Keratinocyte (primary cell): ENCODE data around the gene COMT. TPM values are rescaled to one million over a fixed set of nuclear protein-coding genes. Genes with fewer than 3 reads are reported as not detected.

Source experiments
- DNase-seq: peaks from one replicate; pipeline ENCODE4 v3.0.0-alpha.2; 2011; ENCODE audit warnings: low read depth, missing footprints, low spot score
- FAIRE-seq: peaks from 2 replicates; lab custom pipeline; 2011; peaks lifted over from hg19 to GRCh38; lab: Jason Lieb, UNC
- H2AFZ ChIP-seq: 2 replicates; pipeline ENCODE4 v1.6.0; 2012; ENCODE audit warnings: low read length, control low read depth, inconsistent platforms; ENCODE audit not compliant: control insufficient read depth
- H3K27ac ChIP-seq: 2 replicates; pipeline ENCODE4 v1.5.1; 2011; ENCODE audit warnings: low read length; ENCODE audit not compliant: control insufficient read depth, insufficient read depth
- H3K27me3 ChIP-seq: 3 replicates; pipeline ENCODE4 v1.6.0; 2011; ENCODE audit warnings: low read length; ENCODE audit not compliant: control insufficient read depth, insufficient read depth; ENCODE audit errors: extremely low read depth
- H3K36me3 ChIP-seq, 2 experiments: 2 replicates in 1 of 2; 3 replicates in 1 of 2; pipeline ENCODE4 v1.5.1; 2011; ENCODE audit warnings: low read length in 2 of 2, mild to moderate bottlenecking in 1 of 2; ENCODE audit not compliant: control insufficient read depth in 2 of 2, insufficient read depth in 2 of 2; ENCODE audit errors: extremely low read depth in 1 of 2
- H3K4me1 ChIP-seq: 3 replicates; pipeline ENCODE4 v1.5.1; 2011; ENCODE audit warnings: low read length; ENCODE audit not compliant: control insufficient read depth, insufficient read depth; ENCODE audit errors: extremely low read depth
- H3K4me2 ChIP-seq: 3 replicates; pipeline ENCODE4 v1.6.0; 2011; ENCODE audit warnings: low read depth, low read length; ENCODE audit not compliant: control insufficient read depth, insufficient read depth; ENCODE audit errors: extremely low read depth
- H3K4me3 ChIP-seq, 3 experiments: fragments of 200-600 bp in 1 of 3; sonication (generic) in 1 of 3; 2 replicates in 2 of 3; 3 replicates in 1 of 3; pipeline ENCODE4 v1.5.1; 2011 to 2016; ENCODE audit warnings: low read length in 3 of 3, mild to moderate bottlenecking in 3 of 3, control low read depth in 2 of 3, inconsistent platforms in 1 of 3, low read depth in 1 of 3, mixed read lengths in 1 of 3, mixed run types in 1 of 3, moderate library complexity in 1 of 3; ENCODE audit not compliant: control insufficient read depth in 2 of 3, insufficient read depth in 2 of 3; ENCODE audit errors: extremely low read depth in 1 of 3
- H3K79me2 ChIP-seq: 2 replicates; pipeline ENCODE4 v1.6.0; 2012; ENCODE audit warnings: low read length; ENCODE audit not compliant: control insufficient read depth, insufficient read depth
- H3K9ac ChIP-seq: 3 replicates; pipeline ENCODE4 v1.6.0; 2011; ENCODE audit warnings: low read length; ENCODE audit not compliant: control insufficient read depth, insufficient read depth; ENCODE audit errors: extremely low read depth
- H3K9me1 ChIP-seq: 3 replicates; pipeline ENCODE4 v1.6.0; 2011; ENCODE audit warnings: low read length; ENCODE audit not compliant: control insufficient read depth, insufficient read depth; ENCODE audit errors: extremely low read depth
- H3K9me3 ChIP-seq: 2 replicates; pipeline ENCODE4 v1.5.1; 2012; ENCODE audit warnings: low read depth, low read length; ENCODE audit not compliant: control insufficient read depth
- H4K20me1 ChIP-seq: 3 replicates; pipeline ENCODE4 v1.6.0; 2011; ENCODE audit warnings: low read length; ENCODE audit not compliant: control insufficient read depth, insufficient read depth; ENCODE audit errors: extremely low read depth
- CTCF ChIP-seq, 3 experiments: IDR thresholded peaks in 1 of 3; conservative IDR thresholded peaks in 1 of 3; optimal IDR thresholded peaks in 1 of 3; 2 replicates in 2 of 3; 3 replicates in 1 of 3; pipeline versions ENCODE3 to v1.5.1; 2011; ENCODE audit warnings: low read length in 3 of 3, mild to moderate bottlenecking in 3 of 3, moderate library complexity in 2 of 3, control low read depth in 1 of 3, inconsistent platforms in 1 of 3; ENCODE audit not compliant: insufficient read depth in 2 of 3; ENCODE audit errors: extremely low read depth in 1 of 3
- EZH2 ChIP-seq: IDR thresholded peaks from one replicate; pipeline ENCODE4 v1.6.1; 2012; ENCODE audit warnings: inconsistent platforms, mild to moderate bottlenecking, low read length, moderate library complexity
- dilution Hi-C: fragments of 300-500 bp; cut with MboI; formaldehyde crosslinking; loops from one replicate; pipeline ENCODE4 v1.7.0; 2020; ENCODE audit warnings: low sequenced_read_pairs; ENCODE audit not compliant: extremely low pct_ligation_motif_present
- polyA plus RNA-seq, 5 experiments: library from polyadenylated mRNA; depleted of rRNA in 3 of 5; stranded (reverse) in 3 of 5; stranded (forward) in 1 of 5; unstranded in 1 of 5; fragments of >200 nt; gene quantifications; 1 replicate in 1 of 5; 2 replicates in 3 of 5; 3 replicates in 1 of 5; pipeline versions ENCODE4 v1.2.1 to v1.2.3, GENCODE V29; 2011 to 2012; ENCODE audit warnings: missing spikeins in 2 of 5, low read depth in 1 of 5, low replicate concordance in 1 of 5

COMT gene
- polyA plus RNA-seq, 1 donor (not counting 4 experiments of a cell fraction or from before 2014, with no cell fraction given): 139 TPM

GRCh38 chr22:20011993-20012740, 70.6 kb downstream of the COMT start:
- Histone ChIP-seq H3K9me1 (peaks cover 3% of the 10 kb centered on the region), H3K36me3 (no peaks in the 10 kb centered on the region), H3K27ac (no peak overlapping the region), H3K4me3 (no peak overlapping the region), H2AFZ (no peak overlapping the region), H3K4me2 (no peak overlapping the region), H3K79me2 (no peaks in the 10 kb centered on the region), H3K4me1 (peaks cover 8% of the 10 kb centered on the region), H3K9ac (no peak overlapping the region), H3K9me3 (no peaks in the 10 kb centered on the region), H4K20me1 (no peaks in the 10 kb centered on the region), H3K27me3 (peaks cover 7% of the 10 kb centered on the region)
- FAIRE-seq (no peak), DNase-seq (no peak)
- TF ChIP-seq CTCF (optimal IDR thresholded peaks at IDR 0.05 in 1 of 3, IDR thresholded peaks at IDR 0.05 in 1 of 3, conservative IDR thresholded peaks at IDR 0.05 in 1 of 3; ENCODE audit: extremely low read depth in 1 of 3, insufficient read depth in 2 of 3, low read length in 3 of 3) (no peak), EZH2 (no peak)
- dilution Hi-C loops: no loop called here

- dilution Hi-C loops: no loop called here
- H3K27ac ChIP-seq: no peak overlapping the region
- FAIRE-seq: no peak
- no peaks in the 10 kb centered on the region for H3K36me3 ChIP-seq
- H4K20me1 ChIP-seq: no peaks in the 10 kb centered on the region
- H3K4me1 ChIP-seq: peaks cover 11% of the 10 kb centered on the region
- peaks cover 11% of the 10 kb centered on the region for H3K27me3 ChIP-seq
- no peaks in the 10 kb centered on the region for H3K79me2 ChIP-seq
- H2AFZ ChIP-seq: no peak overlapping the region
- no peaks in the 10 kb centered on the region for H3K9me3 ChIP-seq
- no peak for DNase-seq
- TF ChIP-seq EZH2 (no peak), CTCF (optimal IDR thresholded peaks at IDR 0.05 in 1 of 3, IDR thresholded peaks at IDR 0.05 in 1 of 3, conservative IDR thresholded peaks at IDR 0.05 in 1 of 3; ENCODE audit: extremely low read depth in 1 of 3, insufficient read depth in 2 of 3, low read length in 3 of 3) (no peak)
- no peak overlapping the region for H3K4me3 ChIP-seq
- no peak overlapping the region for H3K4me2 ChIP-seq
- peaks cover 3% of the 10 kb centered on the region for H3K9me1 ChIP-seq
- H3K9ac ChIP-seq: no peak overlapping the region
Observed at GRCh38 chr22:20012741-20013331, 71.3 kb downstream of the COMT start.
